ENCODE results near the gene RXRB.

- TF ChIP-seq ZNF48 (tag by site-specific recombination; IDR thresholded peaks at IDR 0.05): no peak
- TF ChIP-seq ZNF768 (tag by site-specific recombination; IDR thresholded peaks at IDR 0.05): no peak
- TF ChIP-seq CTCF (tag by site-specific recombination; IDR thresholded peaks at IDR 0.05): no peak
- no peak for TF ChIP-seq PATZ1 (tag by site-specific recombination; IDR thresholded peaks at IDR 0.05)
- TF ChIP-seq, protein P1, sequence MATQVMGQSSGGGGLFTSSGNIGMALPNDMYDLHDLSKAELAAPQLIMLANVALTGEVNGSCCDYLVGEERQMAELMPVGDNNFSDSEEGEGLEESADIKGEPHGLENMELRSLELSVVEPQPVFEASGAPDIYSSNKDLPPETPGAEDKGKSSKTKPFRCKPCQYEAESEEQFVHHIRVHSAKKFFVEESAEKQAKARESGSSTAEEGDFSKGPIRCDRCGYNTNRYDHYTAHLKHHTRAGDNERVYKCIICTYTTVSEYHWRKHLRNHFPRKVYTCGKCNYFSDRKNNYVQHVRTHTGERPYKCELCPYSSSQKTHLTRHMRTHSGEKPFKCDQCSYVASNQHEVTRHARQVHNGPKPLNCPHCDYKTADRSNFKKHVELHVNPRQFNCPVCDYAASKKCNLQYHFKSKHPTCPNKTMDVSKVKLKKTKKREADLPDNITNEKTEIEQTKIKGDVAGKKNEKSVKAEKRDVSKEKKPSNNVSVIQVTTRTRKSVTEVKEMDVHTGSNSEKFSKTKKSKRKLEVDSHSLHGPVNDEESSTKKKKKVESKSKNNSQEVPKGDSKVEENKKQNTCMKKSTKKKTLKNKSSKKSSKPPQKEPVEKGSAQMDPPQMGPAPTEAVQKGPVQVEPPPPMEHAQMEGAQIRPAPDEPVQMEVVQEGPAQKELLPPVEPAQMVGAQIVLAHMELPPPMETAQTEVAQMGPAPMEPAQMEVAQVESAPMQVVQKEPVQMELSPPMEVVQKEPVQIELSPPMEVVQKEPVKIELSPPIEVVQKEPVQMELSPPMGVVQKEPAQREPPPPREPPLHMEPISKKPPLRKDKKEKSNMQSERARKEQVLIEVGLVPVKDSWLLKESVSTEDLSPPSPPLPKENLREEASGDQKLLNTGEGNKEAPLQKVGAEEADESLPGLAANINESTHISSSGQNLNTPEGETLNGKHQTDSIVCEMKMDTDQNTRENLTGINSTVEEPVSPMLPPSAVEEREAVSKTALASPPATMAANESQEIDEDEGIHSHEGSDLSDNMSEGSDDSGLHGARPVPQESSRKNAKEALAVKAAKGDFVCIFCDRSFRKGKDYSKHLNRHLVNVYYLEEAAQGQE (tag by site-specific recombination; IDR thresholded peaks at IDR 0.05): no peak
- TF ChIP-seq PRDM1 (tag by site-specific recombination; IDR thresholded peaks at IDR 0.05): no peak
- no peak for TF ChIP-seq MZF1 (tag by site-specific recombination; IDR thresholded peaks at IDR 0.05; ENCODE audit: borderline replicate concordance)
Measured at GRCh38 chr6:33166363-33166762, 34.1 kb downstream of the RXRB start.
